Loucy (cell line): ENCODE results near the gene NOSIP.

Experiments used
- CTCF ChIP-seq: fragments of 200-600 bp; sonication (generic); conservative IDR thresholded peaks from 2 replicates; pipeline ENCODE4 v1.5.1; 2014; ENCODE audit warnings: mild to moderate bottlenecking, antibody characterized with exemption, low read length
- EZH2phosphoT487 ChIP-seq: fragments of 200-600 bp; IDR thresholded peaks from 2 replicates; pipeline ENCODE4 v1.6.1; 2018; ENCODE audit warnings: antibody characterized with exemption, mild to moderate bottlenecking, moderate library complexity, borderline replicate concordance

- TF ChIP-seq CTCF (no peak), EZH2phosphoT487 (no peak)
Measured at GRCh38 chr19:49599378-49600295, 19.3 kb upstream of the NOSIP start.
